Lower leg skin (tissue), 4 donors: ENCODE measurements around the gene CELF2. TPM values are rescaled to one million over a fixed set of nuclear protein-coding genes. Genes with fewer than 3 reads are reported as not detected.

Experiments used
- DNase-seq, 2 donors: peaks; one replicate each; pipeline ENCODE4 v3.0.0-alpha.2; 2019; ENCODE audit warnings: low spot score in 2 of 2
- H3K4me3 ChIP-seq: fragments of 200-600 bp; sonication (generic); 2 replicates; pipeline ENCODE4 v1.5.1; 2017; ENCODE audit warnings: mild to moderate bottlenecking, low read depth; ENCODE audit not compliant: poor library complexity, severe bottlenecking
- CTCF ChIP-seq, 3 donors: fragments of 450-650 bp; IDR thresholded peaks; one replicate each; pipeline ENCODE4 v1.5.1; 2016; ENCODE audit warnings: antibody characterized with exemption in 3 of 3, mild to moderate bottlenecking in 3 of 3, moderate library complexity in 2 of 3
- POLR2A ChIP-seq, 2 donors: fragments of 450-650 bp; IDR thresholded peaks; one replicate each; pipeline ENCODE4 v1.6.1; 2016 to 2017; ENCODE audit warnings: antibody characterized with exemption in 2 of 2, mild to moderate bottlenecking in 1 of 2, moderate library complexity in 1 of 2
- WGBS, 2 donors: methylation state at CpG; one replicate each; pipeline ENCODE4 v1.1.5; 2018; 5-methylcytosine and 5-hydroxymethylcytosine counted together
- intact Hi-C: fragments of 100-400 bp; cut with DNase I; formaldehyde crosslinking; loops from one replicate; pipeline ENCODE4 v1.15.0; 2023; ENCODE audit warnings: low total_unique reads
- total RNA-seq, 4 donors: library from RNA; depleted of rRNA; stranded (reverse); fragments of >200 nt; gene quantifications; one replicate each; pipeline ENCODE4 v1.1.0, GENCODE V29; 2016

The CELF2 gene
- total RNA-seq, 4 donors from 2014 or later, result 16.9 to 39.9 (median 20.7) TPM

- TF ChIP-seq CTCF (IDR thresholded peaks at IDR 0.05) (no peak), POLR2A (IDR thresholded peaks at IDR 0.05) (no peak)
- intact Hi-C loops, result no loop called here
- no peak for DNase-seq
- H3K4me3 ChIP-seq, result no peak overlapping the region
- WGBS, 2 donors, result 74 to 83% methylated on average over 7 of the region's 7 CpGs
Observed at GRCh38 chr10:11167233-11167966, 149.7 kb downstream of the CELF2 start.

- WGBS, 2 donors, result 66 to 76% methylated on average over 6 of the region's 6 CpGs
- no peak for DNase-seq
- no peak for TF ChIP-seq CTCF (IDR thresholded peaks at IDR 0.05)
- no peak for TF ChIP-seq POLR2A (IDR thresholded peaks at IDR 0.05)
- no peak overlapping the region for H3K4me3 ChIP-seq
- intact Hi-C loops, result no loop called here
Observed at GRCh38 chr10:11168423-11169090, 150.9 kb downstream of the CELF2 start.

- no peak overlapping the region for H3K4me3 ChIP-seq
- intact Hi-C loops, result no loop called here
- WGBS, 2 donors, result 91 to 94% methylated on average over 2 of the region's 2 CpGs
- no peak for TF ChIP-seq CTCF (IDR thresholded peaks at IDR 0.05)
- TF ChIP-seq POLR2A (IDR thresholded peaks at IDR 0.05), result no peak
- no peak for DNase-seq
Observed at GRCh38 chr10:11169976-11170375, 152.3 kb downstream of the CELF2 start.

GRCh38 chr10:11170574-11170973 lies 152.9 kb downstream of the CELF2 start:
- TF ChIP-seq POLR2A (IDR thresholded peaks at IDR 0.05) (no peak), CTCF (IDR thresholded peaks at IDR 0.05) (no peak)
- no peak for DNase-seq
- no peak overlapping the region for H3K4me3 ChIP-seq
- intact Hi-C loops, result no loop called here
- 73 to 79% methylated on average over 8 of the region's 8 CpGs for WGBS, 2 donors

- WGBS, 2 donors, result 66 to 70% methylated on average over 8 of the region's 8 CpGs
- no peak overlapping the region for H3K4me3 ChIP-seq
- DNase-seq, result no peak
- intact Hi-C loops, result no loop called here
- TF ChIP-seq CTCF (IDR thresholded peaks at IDR 0.05), result no peak
- TF ChIP-seq POLR2A (IDR thresholded peaks at IDR 0.05), result no peak
Observed at GRCh38 chr10:11170993-11171851, 153.6 kb downstream of the CELF2 start.
